Keratinocyte (primary cell): ENCODE data around the gene CUX1.

Source experiments
- CTCF ChIP-seq, 3 experiments: IDR thresholded peaks in 1 of 3; conservative IDR thresholded peaks in 1 of 3; optimal IDR thresholded peaks in 1 of 3; 2 replicates in 2 of 3; 3 replicates in 1 of 3; pipeline versions ENCODE3 to v1.5.1; 2011; ENCODE audit warnings: low read length in 3 of 3, mild to moderate bottlenecking in 3 of 3, moderate library complexity in 2 of 3, control low read depth in 1 of 3, inconsistent platforms in 1 of 3; ENCODE audit not compliant: insufficient read depth in 2 of 3; ENCODE audit errors: extremely low read depth in 1 of 3
- EZH2 ChIP-seq: IDR thresholded peaks from one replicate; pipeline ENCODE4 v1.6.1; 2012; ENCODE audit warnings: inconsistent platforms, mild to moderate bottlenecking, low read length, moderate library complexity

DNA sequence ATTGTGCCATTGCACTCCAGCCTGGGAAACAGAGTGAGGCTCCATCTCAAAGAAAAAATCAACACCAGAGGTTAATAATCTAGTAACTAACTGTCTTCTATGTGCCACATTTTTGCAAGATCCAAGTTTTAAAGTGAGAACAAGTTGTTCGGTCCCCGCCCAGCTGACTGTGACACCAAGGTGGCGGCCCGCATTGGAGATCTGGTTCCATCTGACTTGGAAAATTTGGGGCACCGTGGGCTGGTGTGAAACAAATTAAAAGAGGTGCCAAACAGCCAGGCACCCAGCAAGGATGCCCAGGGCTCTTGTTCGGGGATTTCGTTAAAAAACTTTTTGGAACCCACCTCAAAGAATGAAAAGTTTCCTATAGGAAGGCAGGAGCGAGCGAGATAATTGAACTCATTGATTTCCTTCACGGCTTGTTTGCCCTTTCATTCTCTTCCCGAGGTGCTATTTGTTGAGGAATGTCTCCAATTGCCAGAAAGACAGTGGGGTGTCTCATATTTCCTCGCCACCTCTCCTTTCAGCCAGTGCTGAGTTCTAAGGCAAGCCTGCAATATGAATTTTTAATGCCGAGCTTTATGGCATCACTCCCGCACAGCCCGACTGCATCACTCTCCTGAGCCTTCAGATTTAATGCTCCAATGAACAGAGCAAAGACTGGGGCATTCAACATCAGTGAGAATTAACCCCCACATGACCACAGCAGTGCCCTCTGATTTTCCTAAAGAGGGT is 312.4 kb downstream of the CUX1 start:
- TF ChIP-seq CTCF (optimal IDR thresholded peaks at IDR 0.05 in 1 of 3, IDR thresholded peaks at IDR 0.05 in 1 of 3, conservative IDR thresholded peaks at IDR 0.05 in 1 of 3; ENCODE audit: extremely low read depth in 1 of 3, insufficient read depth in 2 of 3, low read length in 3 of 3) (no peak), EZH2 (no peak)
